ENCODE data around the gene GDPD5.

DNA sequence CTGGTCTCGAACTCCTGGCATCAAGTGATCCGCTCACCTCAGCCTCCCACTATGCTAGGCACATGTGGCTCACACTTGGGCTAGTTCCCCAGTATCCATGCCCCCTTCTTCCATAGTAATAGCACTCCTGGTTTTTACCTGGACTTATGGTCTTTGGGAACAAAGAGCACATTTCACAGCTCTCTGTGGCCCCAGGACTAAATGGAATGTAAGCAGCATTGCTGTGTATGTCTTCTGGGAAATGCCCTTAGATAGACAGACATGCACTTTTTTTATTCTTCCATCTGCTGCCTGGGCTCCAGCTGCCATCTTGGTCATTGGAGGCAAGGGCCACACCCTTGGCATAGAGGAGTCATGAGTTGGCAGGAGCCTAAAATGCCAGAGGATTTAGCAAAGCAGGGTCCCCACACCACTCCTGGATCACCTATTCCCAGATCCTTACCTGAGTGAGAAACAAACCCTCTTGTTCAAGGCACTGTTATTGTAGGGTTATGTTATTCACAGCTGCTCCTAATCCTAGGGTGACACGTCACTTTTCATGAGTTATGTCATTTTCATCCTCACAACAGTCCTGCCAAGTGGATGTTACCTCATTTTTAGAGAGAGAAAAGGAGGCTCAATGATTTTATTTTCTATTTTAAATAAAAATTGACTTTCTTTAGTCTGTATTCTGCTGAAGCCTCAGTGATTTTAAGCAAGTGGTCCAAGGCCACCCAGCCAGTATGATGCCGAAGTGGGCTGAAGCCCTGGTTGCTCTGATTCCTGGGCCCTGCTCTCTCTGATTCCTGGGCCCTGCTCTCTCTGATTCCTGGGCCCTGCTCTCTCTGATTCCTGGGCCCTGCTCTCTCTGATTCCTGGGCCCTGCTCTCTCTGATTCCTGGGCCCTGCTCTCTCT, 15.7 kb upstream of the GDPD5 start:
- TF ChIP-seq GATA2 (IDR thresholded peaks at IDR 0.05; ENCODE audit: low read depth, low read length) = no peak
- TF ChIP-seq GATA3 (IDR thresholded peaks at IDR 0.05; ENCODE audit: low read depth, low read length) = no peak

Data from SH-SY5Y (cell line).